ENCODE results near the gene HDAC3.
A peak's percentile ranks its signal among the peaks of the same experiment; 100 is the strongest.

- no peak for TF ChIP-seq RFX5 (IDR thresholded peaks at IDR 0.05; ENCODE audit: low read length)
- TF ChIP-seq FOXM1 (IDR thresholded peaks at IDR 0.05; ENCODE audit: low read depth), result no peak
- TF ChIP-seq MXI1 (IDR thresholded peaks at IDR 0.05; ENCODE audit: low read depth, low read length), result no peak
- TF ChIP-seq TAF1 (IDR thresholded peaks at IDR 0.05; ENCODE audit: borderline replicate concordance, low read depth, low read length), result no peak
- TF ChIP-seq CTCF (IDR thresholded peaks at IDR 0.05), result peak; percentile 40
Measured at GRCh38 chr5:141677415-141677814, 40.8 kb upstream of the HDAC3 start.
